ENCODE measurements around the gene DIS3L2.

DNA sequence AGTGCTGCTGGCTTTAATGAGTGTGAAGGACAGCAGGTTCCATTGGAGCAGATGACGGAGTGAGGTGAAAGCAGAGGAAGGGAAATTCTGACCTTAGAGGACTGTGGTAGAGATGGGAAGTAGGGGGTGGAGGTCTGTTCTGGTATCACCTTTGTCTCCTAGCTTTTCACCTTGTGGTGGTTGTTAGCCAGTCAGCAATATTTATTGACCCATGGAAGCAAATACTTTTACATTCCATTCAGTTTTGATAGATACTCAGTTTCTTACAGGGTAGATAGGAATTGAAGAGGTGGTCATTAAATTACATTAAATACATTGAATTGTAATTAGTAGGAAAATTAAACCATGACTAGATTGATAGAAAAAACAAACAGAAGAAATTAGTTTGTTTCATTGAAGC, 180.1 kb downstream of the DIS3L2 start:
- TF ChIP-seq, protein P1, sequence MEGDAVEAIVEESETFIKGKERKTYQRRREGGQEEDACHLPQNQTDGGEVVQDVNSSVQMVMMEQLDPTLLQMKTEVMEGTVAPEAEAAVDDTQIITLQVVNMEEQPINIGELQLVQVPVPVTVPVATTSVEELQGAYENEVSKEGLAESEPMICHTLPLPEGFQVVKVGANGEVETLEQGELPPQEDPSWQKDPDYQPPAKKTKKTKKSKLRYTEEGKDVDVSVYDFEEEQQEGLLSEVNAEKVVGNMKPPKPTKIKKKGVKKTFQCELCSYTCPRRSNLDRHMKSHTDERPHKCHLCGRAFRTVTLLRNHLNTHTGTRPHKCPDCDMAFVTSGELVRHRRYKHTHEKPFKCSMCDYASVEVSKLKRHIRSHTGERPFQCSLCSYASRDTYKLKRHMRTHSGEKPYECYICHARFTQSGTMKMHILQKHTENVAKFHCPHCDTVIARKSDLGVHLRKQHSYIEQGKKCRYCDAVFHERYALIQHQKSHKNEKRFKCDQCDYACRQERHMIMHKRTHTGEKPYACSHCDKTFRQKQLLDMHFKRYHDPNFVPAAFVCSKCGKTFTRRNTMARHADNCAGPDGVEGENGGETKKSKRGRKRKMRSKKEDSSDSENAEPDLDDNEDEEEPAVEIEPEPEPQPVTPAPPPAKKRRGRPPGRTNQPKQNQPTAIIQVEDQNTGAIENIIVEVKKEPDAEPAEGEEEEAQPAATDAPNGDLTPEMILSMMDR (IDR thresholded peaks at IDR 0.05; ENCODE audit: low read depth, low read length): no peak
- TF ChIP-seq EZH2phosphoT487 (IDR thresholded peaks at IDR 0.05; ENCODE audit: low read depth): no peak

All from OCI-LY3 (cell line).